NCI-H774 (cell line): ENCODE results near the gene UNC13D.

Experiments used
- DNase-seq: peaks from one replicate; lab custom pipeline; 2025; lab: John Stamatoyannopoulos, UW

Gene UNC13D

GRCh38 chr17:75850928-75851692 lies 6.9 kb upstream of the UNC13D start:
- DNase-seq = no peak

GRCh38 chr17:75849724-75850123 lies 5.5 kb upstream of the UNC13D start:
- no peak for DNase-seq

- no peak for DNase-seq
These were observed 5.1 kb upstream of the UNC13D start for GRCh38 chr17:75849279-75849646.

- peak; percentile 9 for DNase-seq
These were observed 4.5 kb upstream of the UNC13D start for GRCh38 chr17:75848523-75849278.

- no peak for DNase-seq
These were observed 3.7 kb upstream of the UNC13D start for GRCh38 chr17:75847614-75848522.

- no peak for DNase-seq
These were observed 2.7 kb upstream of the UNC13D start for GRCh38 chr17:75846692-75847613.

- DNase-seq = no peak
These were observed 1.9 kb upstream of the UNC13D start for GRCh38 chr17:75845933-75846691.

- DNase-seq = peak; percentile 16
These were observed 981 bp upstream of the UNC13D start for GRCh38 chr17:75845058-75845711.

- no peak for DNase-seq
These were observed 390 bp upstream of the UNC13D start for GRCh38 chr17:75844530-75845057.

GRCh38 chr17:75842963-75843576 lies 1.1 kb downstream of the UNC13D start:
- DNase-seq = no peak

GRCh38 chr17:75842411-75842810 lies 1.8 kb downstream of the UNC13D start:
- no peak for DNase-seq

- DNase-seq = no peak
These were observed 3.4 kb downstream of the UNC13D start for GRCh38 chr17:75840799-75841164.

- no peak for DNase-seq
These were observed 4.0 kb downstream of the UNC13D start for GRCh38 chr17:75839942-75840798.

- DNase-seq = no peak
These were observed 5.8 kb downstream of the UNC13D start for GRCh38 chr17:75838410-75838809.

GRCh38 chr17:75837899-75838298 lies 6.3 kb downstream of the UNC13D start:
- DNase-seq = no peak

- no peak for DNase-seq
These were observed 7.6 kb downstream of the UNC13D start for GRCh38 chr17:75836605-75837004.

- DNase-seq = no peak
These were observed 8.6 kb downstream of the UNC13D start for GRCh38 chr17:75835654-75835987.

GRCh38 chr17:75834928-75835653 lies 9.1 kb downstream of the UNC13D start:
- DNase-seq = no peak
